Keratinocyte (primary cell): ENCODE measurements around the gene MUC4. TPM values are rescaled to one million over a fixed set of nuclear protein-coding genes. Genes with fewer than 3 reads are reported as not detected.

Experiments used
- DNase-seq: peaks from one replicate; pipeline ENCODE4 v3.0.0-alpha.2; 2011; ENCODE audit warnings: low read depth, missing footprints, low spot score
- FAIRE-seq: peaks from 2 replicates; lab custom pipeline; 2011; peaks lifted over from hg19 to GRCh38; lab: Jason Lieb, UNC
- H2AFZ ChIP-seq: 2 replicates; pipeline ENCODE4 v1.6.0; 2012; ENCODE audit warnings: low read length, control low read depth, inconsistent platforms; ENCODE audit not compliant: control insufficient read depth
- H3K27ac ChIP-seq: 2 replicates; pipeline ENCODE4 v1.5.1; 2011; ENCODE audit warnings: low read length; ENCODE audit not compliant: control insufficient read depth, insufficient read depth
- H3K27me3 ChIP-seq: 3 replicates; pipeline ENCODE4 v1.6.0; 2011; ENCODE audit warnings: low read length; ENCODE audit not compliant: control insufficient read depth, insufficient read depth; ENCODE audit errors: extremely low read depth
- H3K36me3 ChIP-seq, 2 experiments: 2 replicates in 1 of 2; 3 replicates in 1 of 2; pipeline ENCODE4 v1.5.1; 2011; ENCODE audit warnings: low read length in 2 of 2, mild to moderate bottlenecking in 1 of 2; ENCODE audit not compliant: control insufficient read depth in 2 of 2, insufficient read depth in 2 of 2; ENCODE audit errors: extremely low read depth in 1 of 2
- H3K4me1 ChIP-seq: 3 replicates; pipeline ENCODE4 v1.5.1; 2011; ENCODE audit warnings: low read length; ENCODE audit not compliant: control insufficient read depth, insufficient read depth; ENCODE audit errors: extremely low read depth
- H3K4me2 ChIP-seq: 3 replicates; pipeline ENCODE4 v1.6.0; 2011; ENCODE audit warnings: low read depth, low read length; ENCODE audit not compliant: control insufficient read depth, insufficient read depth; ENCODE audit errors: extremely low read depth
- H3K4me3 ChIP-seq, 3 experiments: fragments of 200-600 bp in 1 of 3; sonication (generic) in 1 of 3; 2 replicates in 2 of 3; 3 replicates in 1 of 3; pipeline ENCODE4 v1.5.1; 2011 to 2016; ENCODE audit warnings: low read length in 3 of 3, mild to moderate bottlenecking in 3 of 3, control low read depth in 2 of 3, inconsistent platforms in 1 of 3, low read depth in 1 of 3, mixed read lengths in 1 of 3, mixed run types in 1 of 3, moderate library complexity in 1 of 3; ENCODE audit not compliant: control insufficient read depth in 2 of 3, insufficient read depth in 2 of 3; ENCODE audit errors: extremely low read depth in 1 of 3
- H3K79me2 ChIP-seq: 2 replicates; pipeline ENCODE4 v1.6.0; 2012; ENCODE audit warnings: low read length; ENCODE audit not compliant: control insufficient read depth, insufficient read depth
- H3K9ac ChIP-seq: 3 replicates; pipeline ENCODE4 v1.6.0; 2011; ENCODE audit warnings: low read length; ENCODE audit not compliant: control insufficient read depth, insufficient read depth; ENCODE audit errors: extremely low read depth
- H3K9me1 ChIP-seq: 3 replicates; pipeline ENCODE4 v1.6.0; 2011; ENCODE audit warnings: low read length; ENCODE audit not compliant: control insufficient read depth, insufficient read depth; ENCODE audit errors: extremely low read depth
- H3K9me3 ChIP-seq: 2 replicates; pipeline ENCODE4 v1.5.1; 2012; ENCODE audit warnings: low read depth, low read length; ENCODE audit not compliant: control insufficient read depth
- H4K20me1 ChIP-seq: 3 replicates; pipeline ENCODE4 v1.6.0; 2011; ENCODE audit warnings: low read length; ENCODE audit not compliant: control insufficient read depth, insufficient read depth; ENCODE audit errors: extremely low read depth
- CTCF ChIP-seq, 3 experiments: IDR thresholded peaks in 1 of 3; conservative IDR thresholded peaks in 1 of 3; optimal IDR thresholded peaks in 1 of 3; 2 replicates in 2 of 3; 3 replicates in 1 of 3; pipeline versions ENCODE3 to v1.5.1; 2011; ENCODE audit warnings: low read length in 3 of 3, mild to moderate bottlenecking in 3 of 3, moderate library complexity in 2 of 3, control low read depth in 1 of 3, inconsistent platforms in 1 of 3; ENCODE audit not compliant: insufficient read depth in 2 of 3; ENCODE audit errors: extremely low read depth in 1 of 3
- EZH2 ChIP-seq: IDR thresholded peaks from one replicate; pipeline ENCODE4 v1.6.1; 2012; ENCODE audit warnings: inconsistent platforms, mild to moderate bottlenecking, low read length, moderate library complexity
- dilution Hi-C: fragments of 300-500 bp; cut with MboI; formaldehyde crosslinking; loops from one replicate; pipeline ENCODE4 v1.7.0; 2020; ENCODE audit warnings: low sequenced_read_pairs; ENCODE audit not compliant: extremely low pct_ligation_motif_present
- polyA plus RNA-seq, 5 experiments: library from polyadenylated mRNA; depleted of rRNA in 3 of 5; stranded (reverse) in 3 of 5; stranded (forward) in 1 of 5; unstranded in 1 of 5; fragments of >200 nt; gene quantifications; 1 replicate in 1 of 5; 2 replicates in 3 of 5; 3 replicates in 1 of 5; pipeline versions ENCODE4 v1.2.1 to v1.2.3, GENCODE V29; 2011 to 2012; ENCODE audit warnings: missing spikeins in 2 of 5, low read depth in 1 of 5, low replicate concordance in 1 of 5

Gene MUC4
- polyA plus RNA-seq, 1 donor (not counting 4 experiments of a cell fraction or from before 2014, with no cell fraction given) = not detected

- TF ChIP-seq CTCF (optimal IDR thresholded peaks at IDR 0.05 in 1 of 3, IDR thresholded peaks at IDR 0.05 in 1 of 3, conservative IDR thresholded peaks at IDR 0.05 in 1 of 3; ENCODE audit: extremely low read depth in 1 of 3, insufficient read depth in 2 of 3, low read length in 3 of 3) = no peak
- TF ChIP-seq EZH2 = no peak
- DNase-seq = no peak
- no peak for FAIRE-seq
- Histone ChIP-seq H3K36me3 (no peaks in the 10 kb centered on the region), H2AFZ (no peak overlapping the region), H3K27ac (no peak overlapping the region), H3K4me1 (no peaks in the 10 kb centered on the region), H3K27me3 (peaks cover 3% of the 10 kb centered on the region), H4K20me1 (no peaks in the 10 kb centered on the region), H3K9me3 (no peaks in the 10 kb centered on the region), H3K4me2 (no peak overlapping the region), H3K9me1 (no peaks in the 10 kb centered on the region), H3K4me3 (no peak overlapping the region), H3K9ac (no peak overlapping the region), H3K79me2 (no peaks in the 10 kb centered on the region)
- dilution Hi-C loops = no loop called here
Measured at GRCh38 chr3:195748661-195749060, 63.1 kb downstream of the MUC4 start.

GRCh38 chr3:195746751-195747150 is 65.0 kb downstream of the MUC4 start:
- dilution Hi-C loops = no loop called here
- no peaks in the 10 kb centered on the region for H4K20me1 ChIP-seq
- no peak overlapping the region for H3K4me2 ChIP-seq
- no peak overlapping the region for H3K27ac ChIP-seq
- H3K4me1 ChIP-seq = no peaks in the 10 kb centered on the region
- H3K9ac ChIP-seq = no peak overlapping the region
- H3K79me2 ChIP-seq = no peaks in the 10 kb centered on the region
- H2AFZ ChIP-seq = no peak overlapping the region
- no peaks in the 10 kb centered on the region for H3K36me3 ChIP-seq
- H3K4me3 ChIP-seq = no peak overlapping the region
- peaks cover 3% of the 10 kb centered on the region for H3K27me3 ChIP-seq
- FAIRE-seq (no peak), DNase-seq (no peak)
- TF ChIP-seq EZH2 (no peak), CTCF (optimal IDR thresholded peaks at IDR 0.05 in 1 of 3, IDR thresholded peaks at IDR 0.05 in 1 of 3, conservative IDR thresholded peaks at IDR 0.05 in 1 of 3; ENCODE audit: extremely low read depth in 1 of 3, insufficient read depth in 2 of 3, low read length in 3 of 3) (no peak)
- no peaks in the 10 kb centered on the region for H3K9me3 ChIP-seq
- H3K9me1 ChIP-seq = no peaks in the 10 kb centered on the region
